Stimulated activated CD4-positive, alpha-beta T cell treated with anti-CD3 and anti-CD28 coated beads, Interleukin-2, amount 100 ng/mL, for 24 hours (primary cell): ENCODE data around the gene MAP3K7.
"Not testable (repeated sequence)": the region's sequence is repeated elsewhere in the genome, so short reads cannot be mapped to it uniquely, and the experiment has no call there.

Experiments used
- DNase-seq, 2 donors: peaks; one replicate each; pipeline ENCODE4 v3.0.0-alpha.2; 2020

MAP3K7 gene

DNA sequence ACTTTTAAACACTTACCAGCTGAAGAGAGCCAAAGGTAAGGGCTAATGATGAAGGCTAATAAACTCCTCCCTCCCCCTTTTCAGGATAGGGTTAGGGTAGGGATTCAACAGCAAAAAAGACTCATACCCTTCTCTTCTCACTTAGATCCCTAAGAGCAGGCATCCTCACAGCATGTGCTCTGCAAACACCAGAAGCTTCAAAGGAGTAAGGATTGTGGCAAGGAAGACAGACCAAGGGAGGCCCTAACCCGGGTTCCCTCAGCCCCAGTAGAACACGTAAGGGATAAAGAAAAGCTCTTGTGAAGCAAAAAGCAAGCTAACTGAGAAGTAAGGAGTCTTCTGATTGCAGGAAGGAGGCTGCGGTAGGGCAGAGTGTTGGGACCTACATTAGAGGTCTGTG lies 11.6 kb downstream of the MAP3K7 start:
- DNase-seq: no peak

DNA sequence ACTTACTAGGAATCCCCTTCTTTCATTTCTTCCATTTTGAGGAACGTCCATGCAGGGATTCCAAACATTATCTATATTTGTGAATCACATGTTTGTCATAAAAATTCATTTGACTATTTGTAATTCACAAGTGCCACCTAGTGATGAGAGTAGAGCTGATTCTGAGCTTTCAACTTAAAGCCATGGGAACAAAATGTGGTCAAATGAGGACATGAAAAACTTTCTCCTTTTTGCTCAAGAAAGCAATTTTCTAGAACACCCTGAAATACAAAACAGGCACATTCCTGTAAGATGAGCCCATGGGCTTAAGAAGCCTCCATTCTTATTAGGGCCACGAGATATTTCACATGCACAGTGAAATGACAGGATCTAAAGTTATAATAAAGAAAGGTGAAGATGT lies 12.3 kb downstream of the MAP3K7 start:
- DNase-seq: no peak

- DNase-seq: no peak
Measured at GRCh38 chr6:90573624-90574023, 13.2 kb downstream of the MAP3K7 start.

- DNase-seq: no peak
Measured at GRCh38 chr6:90572856-90573255, 14.0 kb downstream of the MAP3K7 start.

- DNase-seq: no peak
Measured at GRCh38 chr6:90569223-90569622, 17.6 kb downstream of the MAP3K7 start.

GRCh38 chr6:90567682-90568081 lies 19.2 kb downstream of the MAP3K7 start:
- DNase-seq: not testable (repeated sequence)

DNA sequence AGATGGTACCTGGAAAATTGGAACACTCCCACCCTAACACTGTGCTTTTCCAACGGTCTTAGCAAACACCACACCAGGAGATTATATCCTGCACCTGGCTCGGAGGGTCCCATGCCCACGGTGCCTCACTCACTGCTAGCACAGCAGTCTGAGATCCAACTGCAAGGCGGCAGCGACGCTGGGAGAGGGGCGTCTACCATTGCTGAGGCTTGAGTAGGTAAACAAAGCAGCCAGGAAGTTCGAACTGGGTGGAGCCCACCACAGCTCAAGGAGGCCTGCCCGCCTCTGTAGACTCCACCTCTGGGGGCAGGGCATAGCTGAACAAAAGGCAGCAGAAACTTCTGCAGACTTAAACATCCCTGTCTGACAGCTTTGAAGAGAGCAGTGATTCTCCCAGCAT lies 24.5 kb downstream of the MAP3K7 start:
- not testable (repeated sequence) for DNase-seq

GRCh38 chr6:90559931-90560330 lies 26.9 kb downstream of the MAP3K7 start:
- no peak for DNase-seq

DNA sequence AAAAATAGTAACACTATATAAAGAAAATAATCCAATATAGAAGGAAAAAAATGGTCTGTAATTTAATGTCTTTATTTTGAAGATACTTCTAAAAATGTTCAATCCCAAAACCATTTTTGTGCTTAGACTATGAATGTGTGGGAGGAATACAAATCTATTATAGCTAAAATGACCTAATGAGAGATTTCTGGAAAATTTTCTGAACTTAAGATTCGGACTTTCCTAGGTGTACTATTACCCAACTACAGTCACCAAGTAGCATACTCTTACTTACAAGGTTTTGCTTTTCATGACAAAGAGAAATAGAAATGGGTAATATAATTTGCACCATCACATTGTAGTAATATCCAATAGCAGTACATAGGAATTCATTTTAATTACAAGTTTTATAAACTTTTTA lies 29.9 kb downstream of the MAP3K7 start:
- no peak for DNase-seq

- no peak for DNase-seq
Measured at GRCh38 chr6:90547991-90548390, 38.9 kb downstream of the MAP3K7 start.

DNA sequence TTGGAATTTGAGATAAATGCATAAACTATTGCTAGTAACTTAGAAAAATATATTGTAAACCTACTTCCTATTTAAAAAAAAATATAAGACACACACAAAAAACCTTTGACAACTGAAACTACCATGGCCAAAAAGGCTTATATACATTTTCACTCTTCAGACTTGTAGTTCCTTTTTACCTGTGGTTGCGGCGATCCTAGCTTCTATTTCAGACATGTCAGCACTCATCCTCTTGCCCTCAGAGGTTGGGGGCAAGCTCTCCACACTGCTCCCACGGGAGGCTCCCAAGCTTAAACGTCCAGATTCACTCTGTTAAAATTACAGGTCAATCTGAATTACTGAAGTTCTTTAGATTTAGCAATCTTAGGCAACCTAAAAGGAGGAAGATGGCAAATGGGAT lies 39.8 kb downstream of the MAP3K7 start:
- DNase-seq: no peak

GRCh38 chr6:90545448-90545847 lies 41.4 kb downstream of the MAP3K7 start:
- no peak for DNase-seq

DNA sequence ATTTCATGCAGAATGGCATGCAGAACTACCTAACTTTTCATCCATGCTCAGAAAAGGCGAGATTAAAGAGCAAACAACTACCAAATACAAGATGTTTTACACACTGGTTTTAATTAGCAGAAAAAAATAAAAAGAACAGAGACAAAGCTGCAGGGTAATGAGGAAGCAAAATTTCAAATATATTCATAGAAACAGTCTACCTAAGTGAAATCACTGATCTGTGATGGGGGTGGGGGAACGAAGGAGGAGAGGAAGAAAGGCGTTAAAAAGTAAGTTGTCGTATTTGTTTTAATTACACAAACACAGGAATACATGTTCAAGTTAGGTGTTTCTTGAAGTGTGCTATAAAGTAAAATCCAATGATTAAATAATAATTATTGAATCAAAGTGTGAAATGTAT lies 42.1 kb downstream of the MAP3K7 start:
- DNase-seq: no peak

- no peak for DNase-seq
Measured at GRCh38 chr6:90544081-90544480, 42.8 kb downstream of the MAP3K7 start.

- no peak for DNase-seq
Measured at GRCh38 chr6:90541221-90541620, 45.7 kb downstream of the MAP3K7 start.

GRCh38 chr6:90538278-90539046 lies 48.4 kb downstream of the MAP3K7 start:
- DNase-seq: no peak

DNA sequence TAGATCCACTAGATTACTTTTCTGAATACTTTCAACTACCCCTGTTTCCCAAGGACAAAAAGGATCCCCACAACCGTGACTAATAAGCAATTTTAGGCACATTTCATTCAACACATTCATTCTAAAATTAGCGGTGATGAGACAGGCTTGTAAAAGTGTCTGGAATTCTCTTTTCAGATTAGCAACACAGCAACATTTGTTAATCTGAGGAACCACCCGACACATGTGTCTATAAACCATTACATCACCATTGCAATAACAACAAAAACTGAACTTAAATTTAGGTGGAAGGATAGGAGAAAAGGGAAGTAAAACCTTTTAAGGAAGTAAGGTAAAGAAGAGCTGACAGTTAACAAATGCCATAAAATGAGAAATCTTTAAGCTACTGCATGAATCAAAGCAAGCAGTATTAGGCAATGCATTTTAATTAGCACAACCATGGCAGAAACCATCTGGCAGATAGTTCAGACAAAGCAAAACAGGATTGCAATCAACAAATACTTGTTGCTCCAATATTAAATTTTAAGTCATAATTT lies 49.1 kb downstream of the MAP3K7 start:
- no peak for DNase-seq

- DNase-seq: no peak
Measured at GRCh38 chr6:90537027-90537426, 49.8 kb downstream of the MAP3K7 start.

DNA sequence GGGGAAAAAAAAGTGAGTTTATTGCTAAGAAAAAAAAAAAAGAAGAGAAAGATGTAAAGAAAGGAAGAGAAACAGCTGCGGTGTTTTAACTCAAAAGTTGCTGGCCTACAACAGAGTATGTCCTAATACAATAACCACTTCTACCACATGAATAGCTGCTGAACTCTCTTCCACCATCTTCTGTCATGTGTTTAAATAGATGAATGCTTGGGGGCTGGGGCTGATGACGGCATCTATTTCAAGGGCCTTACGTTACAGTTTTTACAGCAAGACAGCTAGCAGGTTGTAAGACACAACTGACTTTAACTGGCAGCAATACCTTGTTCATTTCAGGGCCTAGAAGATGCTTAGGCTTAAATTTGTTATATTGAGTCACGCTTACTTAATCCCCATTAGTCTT lies 50.4 kb downstream of the MAP3K7 start:
- DNase-seq: no peak

DNA sequence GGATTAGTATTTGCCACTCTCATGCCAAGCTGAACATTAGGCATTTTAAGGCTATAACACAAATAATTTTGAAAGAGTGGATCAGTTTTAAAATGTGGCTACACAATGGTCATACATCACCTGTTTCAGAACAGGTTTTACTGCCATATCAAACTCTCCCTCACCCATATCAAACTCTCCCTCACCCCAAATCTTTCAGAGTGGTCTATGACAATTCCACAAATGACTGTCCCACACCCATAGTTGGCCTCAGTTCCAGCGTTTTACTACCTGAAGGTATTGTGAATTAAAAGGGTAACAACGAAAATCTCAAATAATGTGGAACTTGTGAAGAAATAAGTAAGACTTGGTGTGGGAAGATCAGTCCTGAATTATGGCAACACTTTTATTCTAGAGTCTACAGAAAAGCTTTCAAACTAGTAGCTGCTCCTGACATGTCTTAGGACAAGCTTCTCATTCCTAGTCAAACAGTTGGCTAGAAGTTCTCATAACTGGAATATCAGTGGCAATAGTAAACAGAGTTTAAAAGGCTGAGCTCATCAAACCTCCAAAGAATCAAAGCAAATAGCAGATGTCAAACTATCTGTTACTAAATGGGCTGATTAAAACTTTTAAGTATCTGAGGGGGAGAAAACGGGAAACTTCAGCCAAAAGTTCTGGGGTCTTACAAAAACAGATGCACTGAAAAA lies 52.4 kb downstream of the MAP3K7 start:
- DNase-seq: no peak

DNA sequence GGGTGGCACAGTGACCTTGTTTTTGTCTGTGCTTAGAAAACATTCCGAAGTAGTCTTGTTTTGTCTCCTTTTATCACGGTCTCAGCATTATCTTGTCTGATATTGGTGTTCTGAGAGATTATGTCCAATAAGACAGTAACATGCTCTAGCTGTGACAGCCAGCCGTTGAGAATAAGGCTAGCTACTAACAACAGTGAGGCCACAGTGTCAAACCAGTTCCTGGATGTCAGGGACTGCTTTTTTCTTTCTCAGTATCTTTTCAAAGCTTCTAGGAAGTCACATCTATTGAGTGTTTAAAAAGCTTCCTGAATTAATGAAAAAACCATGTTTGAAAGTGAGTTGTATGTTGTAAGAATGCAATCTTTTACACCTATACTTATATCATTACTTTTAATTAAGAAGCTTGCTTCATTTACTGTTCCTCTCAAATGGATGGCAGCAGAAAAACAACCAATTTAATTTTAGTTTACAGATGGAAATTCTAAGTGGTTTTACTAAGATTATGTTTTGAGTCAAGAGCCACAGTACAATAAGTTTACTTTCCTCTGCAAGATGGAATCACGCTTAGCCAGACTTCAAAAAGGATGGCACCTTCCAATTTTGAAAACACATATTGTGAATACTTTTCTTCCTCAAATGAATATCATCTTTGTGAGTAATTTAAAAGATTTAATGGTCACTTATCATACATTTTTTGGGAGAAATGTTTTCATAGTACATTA lies 53.1 kb downstream of the MAP3K7 start:
- DNase-seq: no peak

GRCh38 chr6:90530882-90531281 lies 56.0 kb downstream of the MAP3K7 start:
- no peak for DNase-seq

GRCh38 chr6:90525421-90525820 lies 61.5 kb downstream of the MAP3K7 start:
- no peak for DNase-seq
